GM12878 (cell line): Measurements from ENCODE around the gene CTAGE9.

Source experiments
- CTCF ChIP-seq, 3 experiments: IDR thresholded peaks in 2 of 3; conservative IDR thresholded peaks in 1 of 3; 2 replicates each; pipeline ENCODE4 v1.5.1; 2011; ENCODE audit warnings: low read depth in 3 of 3, low read length in 3 of 3, mild to moderate bottlenecking in 3 of 3, control low read depth in 2 of 3, moderate library complexity in 2 of 3, inconsistent platforms in 1 of 3, mixed read lengths in 1 of 3; ENCODE audit not compliant: control insufficient read depth in 2 of 3, insufficient read depth in 1 of 3; ENCODE audit errors: extremely low read depth in 1 of 3
- DPF2 ChIP-seq: fragments of 450-650 bp; IDR thresholded peaks from 2 replicates; pipeline ENCODE4 v1.6.1; 2017; ENCODE audit warnings: mild to moderate bottlenecking
- NFYB ChIP-seq: IDR thresholded peaks from 2 replicates; pipeline ENCODE4 v1.6.1; 2011; ENCODE audit warnings: low read depth, mild to moderate bottlenecking, low read length, improper control_type of control experiment, moderate library complexity; ENCODE audit not compliant: insufficient read depth

GRCh38 chr6:131733376-131734016, 22.7 kb upstream of the CTAGE9 start:
- TF ChIP-seq CTCF (IDR thresholded peaks at IDR 0.05 in 2 of 3, conservative IDR thresholded peaks at IDR 0.05 in 1 of 3; ENCODE audit: control insufficient read depth in 2 of 3, extremely low read depth in 1 of 3, insufficient read depth in 1 of 3, low read depth in 3 of 3, low read length in 3 of 3), result no peak
- TF ChIP-seq DPF2, result no peak
- TF ChIP-seq NFYB, result no peak
